ENCODE data around the gene S100A16. TPM values are rescaled to one million over a fixed set of nuclear protein-coding genes. Genes with fewer than 3 reads are reported as not detected.
"Not testable (repeated sequence)": the region's sequence is repeated elsewhere in the genome, so short reads cannot be mapped to it uniquely, and the experiment has no call there.

The S100A16 gene
- total RNA-seq, 4 donors from 2014 or later: 107 to 277 (median 193) TPM

DNA sequence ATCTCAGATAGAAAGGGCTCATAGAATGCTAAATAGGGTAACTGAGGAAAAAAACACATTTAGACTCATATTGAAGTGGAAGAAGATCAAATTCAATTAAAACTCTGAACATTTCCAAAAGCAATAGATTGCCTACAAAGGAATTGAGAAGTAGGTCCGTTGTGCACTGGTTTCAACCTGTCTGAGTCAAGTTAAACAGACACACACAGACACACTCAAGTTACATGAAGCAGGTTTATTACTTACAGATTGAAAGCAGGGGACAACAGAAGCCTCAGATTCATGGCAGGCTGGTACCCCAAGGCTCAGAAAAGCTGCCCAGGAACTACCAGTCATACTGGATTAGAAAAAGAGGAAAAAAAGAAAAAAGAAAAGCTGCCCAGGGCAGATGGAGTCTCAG, 26.6 kb downstream of the S100A16 start:
- Histone ChIP-seq H3K36me3 (no peaks in the 10 kb centered on the region), H3K27ac (no peak overlapping the region), H3K27me3 (no peaks in the 10 kb centered on the region), H3K4me3 (no peak overlapping the region), H3K9me3 (no peaks in the 10 kb centered on the region), H3K4me1 (no peaks in the 10 kb centered on the region)
- peak in 1 of 3 donors; percentile 10 for DNase-seq
- TF ChIP-seq, protein P1, sequence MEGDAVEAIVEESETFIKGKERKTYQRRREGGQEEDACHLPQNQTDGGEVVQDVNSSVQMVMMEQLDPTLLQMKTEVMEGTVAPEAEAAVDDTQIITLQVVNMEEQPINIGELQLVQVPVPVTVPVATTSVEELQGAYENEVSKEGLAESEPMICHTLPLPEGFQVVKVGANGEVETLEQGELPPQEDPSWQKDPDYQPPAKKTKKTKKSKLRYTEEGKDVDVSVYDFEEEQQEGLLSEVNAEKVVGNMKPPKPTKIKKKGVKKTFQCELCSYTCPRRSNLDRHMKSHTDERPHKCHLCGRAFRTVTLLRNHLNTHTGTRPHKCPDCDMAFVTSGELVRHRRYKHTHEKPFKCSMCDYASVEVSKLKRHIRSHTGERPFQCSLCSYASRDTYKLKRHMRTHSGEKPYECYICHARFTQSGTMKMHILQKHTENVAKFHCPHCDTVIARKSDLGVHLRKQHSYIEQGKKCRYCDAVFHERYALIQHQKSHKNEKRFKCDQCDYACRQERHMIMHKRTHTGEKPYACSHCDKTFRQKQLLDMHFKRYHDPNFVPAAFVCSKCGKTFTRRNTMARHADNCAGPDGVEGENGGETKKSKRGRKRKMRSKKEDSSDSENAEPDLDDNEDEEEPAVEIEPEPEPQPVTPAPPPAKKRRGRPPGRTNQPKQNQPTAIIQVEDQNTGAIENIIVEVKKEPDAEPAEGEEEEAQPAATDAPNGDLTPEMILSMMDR (IDR thresholded peaks at IDR 0.05): no peak

DNA sequence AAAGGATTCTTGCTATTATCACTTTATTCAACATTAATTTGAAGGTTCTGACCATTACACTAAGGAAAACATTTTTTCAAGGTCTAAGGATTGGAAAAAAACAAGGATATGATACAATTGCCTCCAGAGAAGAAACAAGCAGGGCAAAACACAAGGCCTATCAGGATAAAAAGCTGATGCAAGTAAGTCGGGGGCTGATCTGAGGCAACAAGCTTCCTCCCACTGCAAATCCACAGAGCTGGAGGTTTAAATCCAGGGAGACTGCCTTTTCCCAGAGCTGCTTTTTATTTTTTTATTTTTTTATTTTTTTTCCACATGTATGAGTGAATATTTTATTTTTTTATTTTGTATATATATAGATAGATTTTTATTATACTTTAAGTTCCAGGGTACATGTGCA, 27.9 kb downstream of the S100A16 start:
- no peak for TF ChIP-seq POLR2A (IDR thresholded peaks at IDR 0.05)
- TF ChIP-seq, protein P1 (IDR thresholded peaks at IDR 0.05): no peak
- no peaks in the 10 kb centered on the region for H3K4me1 ChIP-seq
- no peaks in the 10 kb centered on the region for H3K36me3 ChIP-seq
- DNase-seq: no peak
- H3K4me3 ChIP-seq: no peak overlapping the region
- H3K27ac ChIP-seq: no peak overlapping the region
- no peaks in the 10 kb centered on the region for H3K9me3 ChIP-seq
- H3K27me3 ChIP-seq: no peaks in the 10 kb centered on the region

DNA sequence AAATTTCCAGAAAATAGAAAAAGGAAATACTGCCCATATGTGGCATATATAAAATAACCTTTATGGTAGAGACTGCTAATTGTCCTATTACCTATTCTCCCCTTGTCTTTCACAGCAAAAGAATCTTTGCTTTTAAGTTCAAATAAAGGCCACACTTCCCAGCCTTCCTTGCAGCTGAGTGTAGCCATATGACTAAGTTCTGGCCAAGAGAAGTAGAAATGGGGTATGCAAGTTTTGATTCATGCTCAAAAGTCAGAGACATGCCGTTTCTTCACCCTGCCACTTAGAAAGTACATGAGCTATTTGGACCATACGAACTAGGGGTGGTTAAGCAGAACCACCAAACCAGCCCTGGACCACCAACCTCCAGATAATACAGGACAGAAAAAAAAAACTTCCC, 29.0 kb downstream of the S100A16 start:
- H3K9me3 ChIP-seq: no peaks in the 10 kb centered on the region

DNA sequence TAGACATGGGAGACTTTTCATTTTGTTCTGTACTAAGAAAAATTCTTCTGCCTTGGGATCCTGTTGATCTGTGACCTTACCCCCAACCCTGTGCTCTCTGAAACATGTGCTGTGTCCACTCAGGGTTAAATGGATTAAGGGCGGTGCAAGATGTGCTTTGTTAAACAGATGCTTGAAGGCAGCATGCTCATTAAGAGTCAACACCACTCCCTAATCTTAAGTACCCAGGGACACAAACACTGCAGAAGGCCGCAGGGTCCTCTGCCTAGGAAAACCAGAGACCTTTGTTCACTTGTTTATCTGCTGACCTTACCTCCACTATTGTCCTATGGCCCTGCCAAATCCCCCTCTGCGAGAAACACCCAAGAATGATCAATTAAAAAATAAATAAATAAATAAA, 29.4 kb downstream of the S100A16 start:
- H3K27ac ChIP-seq, DNase-seq, H3K4me3 ChIP-seq, H3K4me1 ChIP-seq, H3K27me3 ChIP-seq, H3K9me3 ChIP-seq, H3K36me3 ChIP-seq: not testable (repeated sequence)

More for the DNA sequence above, 29.0 kb downstream of the S100A16 start:
- Histone ChIP-seq H3K4me1 (no peaks in the 10 kb centered on the region), H3K4me3 (no peak overlapping the region), H3K27me3 (no peaks in the 10 kb centered on the region), H3K27ac (no peak overlapping the region), H3K36me3 (no peaks in the 10 kb centered on the region)
- TF ChIP-seq, protein P1 (IDR thresholded peaks at IDR 0.05): no peak
- no peak for TF ChIP-seq POLR2A (IDR thresholded peaks at IDR 0.05)
- no peak for DNase-seq

DNA sequence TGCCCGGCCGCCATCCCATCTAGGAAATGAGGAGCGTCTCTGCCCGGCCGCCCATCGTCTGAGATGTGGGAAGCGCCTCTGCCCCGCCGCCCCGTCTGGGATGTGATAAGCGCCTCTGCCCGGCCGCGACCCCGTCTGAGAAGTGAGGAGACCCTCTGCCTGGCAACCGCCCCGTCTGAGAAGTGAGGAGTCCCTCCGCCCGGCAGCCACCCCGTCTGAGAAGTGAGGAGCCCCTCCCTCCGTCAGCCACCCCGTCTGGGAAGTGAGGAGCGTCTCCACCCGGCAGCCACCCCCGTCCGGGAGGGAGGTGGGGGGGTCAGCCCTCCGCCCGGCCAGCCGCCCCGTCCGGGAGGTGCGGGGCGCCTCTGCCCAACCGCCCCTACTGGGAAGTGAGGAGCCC, 30.1 kb downstream of the S100A16 start:
- DNase-seq, H3K4me1 ChIP-seq, H3K9me3 ChIP-seq, H3K4me3 ChIP-seq, H3K36me3 ChIP-seq, H3K27me3 ChIP-seq, H3K27ac ChIP-seq: not testable (repeated sequence)

DNA sequence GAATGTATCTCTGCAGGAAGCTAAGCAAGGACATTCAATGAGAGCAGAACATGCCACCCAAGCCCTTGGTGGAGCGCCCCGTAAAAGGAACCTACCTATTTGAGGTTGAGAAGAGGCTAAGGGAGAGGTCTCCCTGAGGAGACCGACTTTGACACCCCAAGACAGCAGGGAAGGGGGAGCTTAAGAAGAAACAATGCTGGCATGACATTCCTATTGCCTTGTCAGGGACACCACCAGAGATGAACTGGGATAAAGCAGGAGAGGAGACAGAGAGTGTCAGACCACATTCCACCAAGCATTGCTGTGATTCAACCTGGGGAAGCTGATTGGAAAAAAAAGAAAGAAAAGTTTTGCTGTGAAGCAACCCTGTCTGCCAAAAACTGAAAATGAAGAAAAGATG, 34.0 kb downstream of the S100A16 start:
- no peaks in the 10 kb centered on the region for H3K36me3 ChIP-seq
- H3K4me1 ChIP-seq: peaks cover 0 to 7% (median 0%) of the 10 kb centered on the region in 4 donors
- H3K4me3 ChIP-seq: no peak overlapping the region
- TF ChIP-seq, protein P1 (IDR thresholded peaks at IDR 0.05): no peak
- no peak for TF ChIP-seq POLR2A (IDR thresholded peaks at IDR 0.05)
- no peak for DNase-seq
- no peak overlapping the region for H3K27ac ChIP-seq
- no peaks in the 10 kb centered on the region for H3K27me3 ChIP-seq
- no peaks in the 10 kb centered on the region for H3K9me3 ChIP-seq

DNA sequence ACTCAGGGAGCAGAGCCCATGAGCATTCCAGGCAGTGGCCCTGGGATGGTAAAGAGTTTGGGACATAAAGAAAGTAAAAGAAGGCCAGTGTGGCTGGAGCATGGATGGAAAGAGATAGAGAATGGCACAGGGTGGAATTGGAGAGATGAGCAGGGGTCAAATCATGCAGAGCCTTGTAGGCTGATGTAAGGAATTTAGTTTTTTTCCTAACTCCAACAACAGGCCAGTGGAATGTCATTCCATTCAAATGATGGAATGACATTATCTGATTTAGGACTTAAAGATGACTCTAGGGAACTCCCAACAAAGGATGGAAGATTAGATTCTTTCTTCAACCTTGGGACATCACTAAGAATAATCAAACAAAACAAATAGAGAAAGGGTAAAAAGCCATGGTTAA, 34.4 kb downstream of the S100A16 start:
- TF ChIP-seq, protein P1 (IDR thresholded peaks at IDR 0.05): no peak
- no peak for TF ChIP-seq POLR2A (IDR thresholded peaks at IDR 0.05)
- no peaks in the 10 kb centered on the region for H3K27me3 ChIP-seq

More for the DNA sequence above, 34.4 kb downstream of the S100A16 start:
- Histone ChIP-seq H3K9me3 (no peaks in the 10 kb centered on the region), H3K4me1 (peaks cover 0 to 7% (median 0%) of the 10 kb centered on the region in 4 donors), H3K36me3 (no peaks in the 10 kb centered on the region), H3K4me3 (no peak overlapping the region), H3K27ac (no peak overlapping the region)
- no peak for DNase-seq

All from Peyer's patch (tissue), 4 donors.